ENCODE data around the gene KCNIP4.
"Not testable (repeated sequence)": the region's sequence is repeated elsewhere in the genome, so short reads cannot be mapped to it uniquely, and the experiment has no call there.

The KCNIP4 gene

DNA sequence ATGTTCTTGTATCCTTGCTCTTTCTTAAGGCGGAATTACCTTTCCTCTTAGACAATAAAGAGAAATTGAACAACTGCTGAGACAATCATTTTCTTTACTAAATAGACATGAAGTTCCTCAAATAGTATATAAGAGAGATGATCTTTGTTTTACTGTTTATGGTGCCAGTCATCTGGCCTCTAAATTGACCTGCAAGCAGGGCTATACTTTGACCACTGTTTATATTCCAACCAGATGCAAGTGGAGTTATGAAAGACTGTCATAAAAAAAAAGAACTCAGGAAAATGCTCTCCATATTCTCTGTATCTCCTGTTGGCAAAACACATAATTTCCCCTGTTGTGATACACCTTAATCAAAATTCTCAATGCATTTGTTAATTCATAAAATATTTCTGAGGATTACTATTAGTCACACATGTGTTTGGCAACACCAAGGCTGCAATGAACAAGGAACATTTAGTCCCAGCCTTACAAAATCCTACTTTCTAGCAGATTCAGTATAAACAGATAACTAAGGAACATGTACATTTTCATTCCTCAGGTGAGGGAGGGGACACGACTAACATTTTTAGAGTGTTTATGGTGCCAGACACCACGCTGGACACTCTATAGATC lies 562.3 kb downstream of the KCNIP4 start:
- in situ Hi-C loops (cut with HindIII; ENCODE audit: low sequenced_read_pairs), result no loop called here

DNA sequence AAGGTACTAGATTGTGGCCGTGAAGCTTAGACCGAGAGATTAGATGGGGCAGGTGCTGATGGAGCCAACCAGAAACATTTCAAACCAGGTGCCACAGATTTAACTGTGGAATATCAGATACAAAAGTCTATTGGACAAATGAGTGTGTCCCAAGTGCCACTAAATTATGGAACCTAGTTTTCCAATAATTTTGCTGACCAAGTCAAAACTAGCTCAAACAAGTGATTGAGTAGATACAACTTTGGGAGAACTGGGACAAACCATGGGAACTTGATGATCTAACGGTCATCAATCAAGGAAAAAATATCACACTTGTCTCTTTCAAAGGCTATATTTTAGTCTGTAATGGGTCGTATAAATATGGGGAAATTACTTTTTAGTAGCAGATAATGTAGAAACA lies 562.9 kb downstream of the KCNIP4 start:
- in situ Hi-C loops (cut with HindIII; ENCODE audit: low sequenced_read_pairs), result no loop called here

GRCh38 chr4:21384609-21385008 lies 564.0 kb downstream of the KCNIP4 start:
- in situ Hi-C loops (cut with HindIII; ENCODE audit: low sequenced_read_pairs), result no loop called here

DNA sequence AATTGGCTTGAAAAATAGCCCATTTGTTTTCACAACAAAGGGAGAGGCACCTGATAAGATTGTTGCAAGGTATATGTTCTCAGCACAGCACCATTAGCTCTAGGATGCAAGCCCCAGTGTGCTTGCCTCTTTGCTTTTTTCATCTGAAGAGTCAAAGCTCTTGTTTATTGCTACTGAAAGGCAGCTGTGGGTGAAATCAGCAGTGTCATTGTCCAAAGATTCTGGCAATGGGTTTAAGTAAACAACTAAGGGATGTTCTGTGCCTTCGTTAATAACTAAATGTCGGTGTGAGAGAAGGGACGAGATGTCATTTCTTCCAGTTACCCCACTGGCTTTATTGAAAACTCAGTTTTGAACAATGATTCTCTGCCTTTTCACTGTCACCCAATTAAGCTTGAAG lies 567.7 kb downstream of the KCNIP4 start:
- in situ Hi-C loops (cut with HindIII; ENCODE audit: low sequenced_read_pairs), result no loop called here

DNA sequence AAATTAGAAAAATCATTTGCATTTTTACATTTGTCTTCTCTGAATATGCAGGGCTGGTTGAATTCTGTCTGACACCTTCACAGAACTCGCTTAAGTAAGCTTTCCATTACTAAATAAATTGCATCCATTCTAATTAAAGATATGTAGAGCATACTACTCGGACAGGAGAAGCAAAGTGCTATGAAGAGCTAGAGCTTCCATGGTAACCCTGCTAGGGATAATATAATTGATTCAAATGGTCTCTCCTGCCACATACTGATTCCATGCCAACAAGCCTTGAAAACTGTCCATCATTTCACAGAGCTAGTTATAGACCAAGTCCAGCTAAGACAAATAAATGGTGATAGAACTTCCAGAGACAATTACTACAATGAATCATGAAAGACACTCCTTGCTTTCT lies 571.5 kb downstream of the KCNIP4 start:
- in situ Hi-C loops (cut with HindIII; ENCODE audit: low sequenced_read_pairs), result no loop called here

GRCh38 chr4:21376176-21376575 lies 572.4 kb downstream of the KCNIP4 start:
- in situ Hi-C loops (cut with HindIII; ENCODE audit: low sequenced_read_pairs), result no loop called here

DNA sequence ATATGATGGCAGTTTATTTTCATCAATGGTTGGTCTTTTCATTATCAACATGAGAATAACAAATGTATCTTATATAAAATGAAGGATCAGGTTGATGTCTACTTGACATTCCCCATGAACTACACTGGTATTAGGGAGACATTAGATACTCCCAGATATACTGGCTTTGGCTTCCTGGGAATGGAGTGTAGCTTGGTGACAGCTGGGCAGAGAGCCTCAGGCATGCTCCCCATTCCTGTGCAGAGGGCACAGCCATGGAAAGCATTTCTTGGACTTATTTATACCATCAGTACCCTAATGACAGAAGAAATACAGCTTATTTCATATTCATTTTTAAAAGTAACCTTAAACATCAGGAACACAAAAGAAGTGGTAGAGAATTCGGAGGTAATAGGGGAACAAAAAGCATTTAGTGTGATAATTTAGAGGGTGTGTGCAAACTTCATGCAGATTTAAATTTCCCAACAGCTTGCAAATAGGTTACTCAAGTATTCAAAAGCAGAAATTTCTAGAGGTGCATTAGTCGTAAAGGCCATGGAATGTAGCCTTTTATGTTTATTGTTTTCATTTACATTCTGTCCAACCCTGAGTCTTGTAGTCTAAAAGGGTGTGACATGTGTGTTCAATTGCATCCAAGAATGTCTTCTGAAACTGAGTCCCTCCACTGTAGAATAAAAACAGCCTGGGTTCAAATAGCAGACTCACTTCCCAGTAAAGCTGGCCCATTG lies 573.8 kb downstream of the KCNIP4 start:
- in situ Hi-C loops (cut with HindIII; ENCODE audit: low sequenced_read_pairs), result no loop called here

GRCh38 chr4:21367567-21367966 lies 581.0 kb downstream of the KCNIP4 start:
- in situ Hi-C loops (cut with HindIII; ENCODE audit: low sequenced_read_pairs), result no loop called here

DNA sequence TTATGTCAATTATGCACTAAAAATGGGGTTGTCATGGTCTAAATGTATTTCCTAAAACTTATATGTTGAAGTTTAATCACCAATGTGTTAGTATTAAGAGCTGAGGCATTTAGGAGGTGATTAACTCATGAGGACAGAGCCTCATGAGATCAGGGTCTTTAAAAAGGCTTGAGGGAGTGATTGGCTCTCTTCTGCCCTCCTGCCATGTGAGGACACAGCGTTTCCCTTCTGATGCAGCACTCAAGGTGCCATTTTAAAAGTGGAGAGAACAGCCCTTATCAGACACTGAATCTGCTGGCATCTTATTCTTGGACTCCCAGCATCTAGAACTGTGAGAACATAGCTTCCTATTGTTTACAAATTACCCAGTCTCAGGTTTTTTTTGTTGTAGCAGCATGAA lies 581.7 kb downstream of the KCNIP4 start:
- in situ Hi-C loops (cut with HindIII; ENCODE audit: low sequenced_read_pairs), result no loop called here

DNA sequence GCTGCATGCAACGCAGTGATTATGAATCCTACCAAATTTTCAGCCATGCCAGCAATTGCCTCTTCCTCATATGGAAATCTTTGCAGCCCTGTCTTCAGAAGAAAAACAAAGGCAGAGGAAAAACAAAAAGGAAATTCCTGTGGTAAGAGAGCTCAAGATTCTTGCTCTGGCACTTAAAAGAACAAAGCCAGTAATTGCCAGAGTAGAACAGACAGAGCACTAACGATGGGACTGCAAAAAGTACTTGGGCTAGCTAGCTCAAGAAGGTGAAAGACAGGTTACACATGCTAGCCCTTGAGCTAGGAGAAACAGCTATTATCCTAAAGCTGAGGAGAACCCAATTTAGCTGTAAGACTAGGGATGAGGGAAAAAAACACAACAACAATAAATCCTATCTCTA lies 582.3 kb downstream of the KCNIP4 start:
- in situ Hi-C loops (cut with HindIII; ENCODE audit: low sequenced_read_pairs), result no loop called here

GRCh38 chr4:21363701-21364100 lies 584.9 kb downstream of the KCNIP4 start:
- in situ Hi-C loops (cut with HindIII; ENCODE audit: low sequenced_read_pairs), result no loop called here

- in situ Hi-C loops (cut with HindIII; ENCODE audit: low sequenced_read_pairs), result not testable (repeated sequence)
Observed at GRCh38 chr4:21352354-21352753, 596.2 kb downstream of the KCNIP4 start.

DNA sequence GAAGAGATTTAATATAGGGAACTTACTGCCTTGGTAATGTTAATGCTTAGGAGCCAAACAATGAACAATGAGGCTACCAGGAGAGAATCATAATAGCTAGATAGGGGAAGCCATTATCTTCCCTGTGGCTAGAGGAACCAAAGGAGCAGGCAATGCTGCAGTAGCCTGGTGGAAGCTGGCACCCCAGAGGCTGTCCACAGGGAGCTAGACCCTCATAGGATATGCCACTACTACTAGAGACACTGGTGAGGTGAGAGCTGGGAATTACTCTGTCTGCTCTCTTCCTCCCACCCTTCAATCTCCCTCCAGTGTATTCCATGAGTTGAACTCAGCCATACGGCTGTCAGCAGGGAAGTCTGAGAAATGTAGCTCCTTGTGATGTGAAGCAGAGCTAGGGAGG lies 601.4 kb downstream of the KCNIP4 start:
- in situ Hi-C loops (cut with HindIII; ENCODE audit: low sequenced_read_pairs), result no loop called here

DNA sequence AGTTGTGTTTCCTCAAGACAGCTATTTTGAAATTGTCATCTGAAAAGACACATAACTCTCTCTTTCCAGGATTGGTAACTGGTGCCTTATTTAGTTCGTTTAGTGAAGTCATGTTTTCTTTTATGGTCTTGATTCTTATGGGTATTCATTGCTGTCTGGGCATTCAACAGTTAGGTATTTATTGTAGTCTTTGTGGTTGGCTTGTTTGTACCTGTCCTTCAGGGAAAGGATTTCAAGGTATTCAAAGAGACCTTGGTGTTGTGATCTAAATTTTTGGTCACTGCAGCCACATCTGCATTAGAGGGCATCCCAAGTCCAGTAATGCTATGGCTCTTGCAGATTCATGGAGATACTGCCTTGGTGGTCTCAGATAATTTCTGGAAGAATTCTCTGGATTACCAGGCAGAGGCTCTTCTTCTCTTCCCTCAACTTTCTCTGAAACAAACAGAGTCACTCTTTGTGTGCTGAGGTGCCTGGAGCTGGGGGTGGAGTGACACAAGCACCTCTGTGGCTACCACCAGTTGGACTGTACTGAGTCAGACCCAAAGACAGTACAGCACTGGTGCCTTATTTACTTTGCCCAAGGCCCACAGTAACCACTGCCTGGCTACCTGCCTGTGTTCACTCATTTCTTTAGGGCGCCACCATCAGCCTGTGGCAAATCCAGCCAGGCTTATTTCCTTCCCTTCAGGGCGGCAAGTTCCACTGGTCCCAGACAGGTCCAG lies 620.4 kb downstream of the KCNIP4 start:
- in situ Hi-C loops (cut with HindIII; ENCODE audit: low sequenced_read_pairs), result no loop called here

DNA sequence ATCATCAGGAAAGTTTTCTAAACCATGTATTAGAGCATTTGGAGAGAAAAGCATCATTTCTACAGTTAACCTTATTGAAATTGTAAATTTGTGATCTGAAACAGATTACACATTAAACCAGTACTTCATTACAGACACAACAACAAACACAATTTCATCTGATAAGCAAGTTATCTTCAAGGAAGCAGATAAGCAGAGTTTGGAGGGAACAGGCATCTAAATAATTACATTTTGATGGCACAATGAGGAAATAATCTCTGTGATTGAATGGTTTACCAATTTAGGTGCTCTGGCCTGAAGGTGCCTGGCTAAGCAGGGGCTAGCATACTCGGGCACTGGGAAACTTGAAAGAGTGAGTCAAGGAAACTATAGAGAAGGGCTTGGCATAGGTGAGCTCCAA lies 628.5 kb downstream of the KCNIP4 start:
- in situ Hi-C loops (cut with HindIII; ENCODE audit: low sequenced_read_pairs), result no loop called here

DNA sequence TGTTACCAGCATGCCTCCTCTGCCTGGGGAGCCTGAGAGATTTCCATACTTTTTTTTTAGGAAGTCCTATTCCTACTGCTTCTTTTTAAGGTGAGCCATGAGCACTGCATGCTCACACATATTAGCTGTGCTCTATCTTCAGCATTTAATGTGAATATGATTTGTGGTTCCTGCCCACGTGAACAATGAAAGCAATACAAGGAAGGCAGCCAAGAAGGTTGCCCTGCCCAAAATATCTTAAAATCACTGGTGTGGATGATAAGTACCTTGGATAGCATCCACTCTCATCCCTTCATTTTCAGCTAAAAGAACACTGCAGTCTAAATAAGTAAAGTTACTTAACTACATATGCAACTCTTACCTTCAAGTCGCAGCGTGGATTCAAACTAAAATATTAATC lies 640.9 kb downstream of the KCNIP4 start:
- in situ Hi-C loops (cut with HindIII; ENCODE audit: low sequenced_read_pairs), result no loop called here

- in situ Hi-C loops (cut with HindIII; ENCODE audit: low sequenced_read_pairs), result no loop called here
Observed at GRCh38 chr4:21304540-21304887, 644.1 kb downstream of the KCNIP4 start.

DNA sequence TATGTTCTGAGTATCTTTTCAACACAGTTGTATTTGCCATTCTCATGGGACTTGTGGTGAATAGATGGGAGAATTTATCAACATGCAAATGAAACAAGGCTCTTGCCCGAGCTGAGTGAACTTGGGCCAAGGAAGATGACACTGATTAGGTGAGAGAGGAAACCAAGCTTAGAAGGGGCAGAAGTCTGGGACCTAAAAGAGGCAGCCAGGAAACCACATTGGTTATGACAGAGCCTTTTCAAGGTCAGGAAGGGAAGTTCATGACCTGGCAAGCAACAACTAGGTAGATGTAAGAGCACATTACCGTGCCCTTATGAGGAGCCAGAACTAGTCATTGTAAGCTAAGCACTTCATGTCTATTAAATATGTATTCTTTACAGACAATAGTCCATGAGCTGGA lies 658.0 kb downstream of the KCNIP4 start:
- in situ Hi-C loops (cut with HindIII; ENCODE audit: low sequenced_read_pairs), result no loop called here

GRCh38 chr4:21276046-21276445 lies 672.5 kb downstream of the KCNIP4 start:
- in situ Hi-C loops (cut with HindIII; ENCODE audit: low sequenced_read_pairs), result no loop called here

- in situ Hi-C loops (cut with HindIII; ENCODE audit: low sequenced_read_pairs), result no loop called here
Observed at GRCh38 chr4:21271439-21272052, 677.0 kb downstream of the KCNIP4 start.

- in situ Hi-C loops (cut with HindIII; ENCODE audit: low sequenced_read_pairs), result no loop called here
Observed at GRCh38 chr4:21248331-21248730, 700.2 kb downstream of the KCNIP4 start.

DNA sequence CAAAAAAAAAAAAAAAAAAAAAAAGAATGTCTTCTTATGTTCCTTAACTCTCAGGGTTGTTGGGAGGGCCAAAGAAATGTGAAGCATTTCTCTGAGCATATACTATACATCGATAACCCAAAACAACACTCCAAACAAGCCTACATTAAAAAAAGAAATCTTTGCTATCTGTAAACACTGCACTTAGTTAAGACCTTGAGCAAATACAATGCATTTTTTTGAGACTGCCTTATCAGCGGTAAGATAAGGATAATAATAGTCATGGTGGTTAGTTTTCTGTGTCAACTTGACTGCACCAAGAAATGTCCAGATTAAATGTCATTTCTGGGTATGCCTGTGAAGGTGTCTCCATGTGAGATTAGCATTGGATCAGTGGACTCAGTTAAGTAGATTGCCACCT lies 706.4 kb downstream of the KCNIP4 start:
- in situ Hi-C loops (cut with HindIII; ENCODE audit: low sequenced_read_pairs), result no loop called here

Measured in DLD1 (cell line).